Neural cell (in vitro differentiated cells): Measurements from ENCODE around the gene LRRC45. TPM values are rescaled to one million over a fixed set of nuclear protein-coding genes. Genes with fewer than 3 reads are reported as not detected.

Experiments
- H2AFZ ChIP-seq: fragments of 200-600, 300-800 bp; sonication (generic), shearing (Covaris generic); 2 replicates; pipeline ENCODE4 v1.6.0; 2014; ENCODE audit warnings: low read depth, mild to moderate bottlenecking, antibody characterized with exemption, low read length, moderate library complexity
- H3F3A ChIP-seq: fragments of 200-600 bp; shearing (Covaris generic); 2 replicates; pipeline ENCODE4 v1.6.1; 2016; ENCODE audit warnings: mild to moderate bottlenecking, moderate library complexity, mixed read lengths, antibody characterized with exemption, low read length; ENCODE audit not compliant: insufficient read depth, poor library complexity, severe bottlenecking
- H3K27ac ChIP-seq: fragments of 200-600, 300-800 bp; sonication (generic), shearing (Covaris generic); 2 replicates; pipeline ENCODE4 v1.5.1; 2014; ENCODE audit warnings: mild to moderate bottlenecking, low read length, moderate library complexity
- H3K27me3 ChIP-seq: fragments of 300-800, 200-600 bp; sonication (generic), shearing (Covaris generic); 2 replicates; pipeline ENCODE4 v1.6.0; 2014; ENCODE audit warnings: mild to moderate bottlenecking, low read depth, low read length, moderate library complexity; ENCODE audit not compliant: insufficient read depth
- H3K36me3 ChIP-seq: fragments of 300-800, 200-600 bp; sonication (generic), shearing (Covaris generic); 2 replicates; pipeline ENCODE4 v1.5.1; 2014; ENCODE audit warnings: mild to moderate bottlenecking, antibody characterized with exemption, low read length, moderate library complexity; ENCODE audit not compliant: insufficient read depth
- H3K4me2 ChIP-seq: fragments of 300-800, 200-600 bp; sonication (generic), shearing (Covaris generic); 2 replicates; pipeline ENCODE4 v1.6.0; 2014; ENCODE audit warnings: mild to moderate bottlenecking, low read length
- H3K4me3 ChIP-seq: fragments of 300-800, 200-600 bp; sonication (generic), shearing (Covaris generic); 2 replicates; pipeline ENCODE4 v1.5.1; 2014; ENCODE audit warnings: mild to moderate bottlenecking, low read length, moderate library complexity
- H3K79me2 ChIP-seq: fragments of 200-600 bp; shearing (Covaris generic); replicated peaks from 2 replicates; pipeline ENCODE4 v1.6.0; 2014; ENCODE audit warnings: mild to moderate bottlenecking, low read length, moderate library complexity; ENCODE audit not compliant: insufficient read depth
- H3K9ac ChIP-seq: fragments of 300-800, 200-600 bp; sonication (generic), shearing (Covaris generic); 2 replicates; pipeline ENCODE4 v1.6.1; 2016; ENCODE audit warnings: mild to moderate bottlenecking, low read length, mixed read lengths
- H3K9me2 ChIP-seq: fragments of 200-600 bp; shearing (Covaris generic); 2 replicates; pipeline ENCODE4 v1.6.1; 2016; ENCODE audit warnings: mild to moderate bottlenecking, low read length, mixed read lengths; ENCODE audit not compliant: insufficient read depth
- H3K9me3 ChIP-seq: fragments of 200-600, 300-800 bp; sonication (generic), shearing (Covaris generic); 2 replicates; pipeline ENCODE4 v1.6.1; 2016; ENCODE audit warnings: mild to moderate bottlenecking, mixed run types, low read length, moderate library complexity, mixed read lengths
- H4K20me1 ChIP-seq: fragments of 200-600 bp; shearing (Covaris generic); 2 replicates; pipeline ENCODE4 v1.6.1; 2016; ENCODE audit warnings: mild to moderate bottlenecking, mixed run types; ENCODE audit not compliant: insufficient read depth
- EP300 ChIP-seq: fragments of 450-650 bp; conservative IDR thresholded peaks from 2 replicates; pipeline ENCODE4 v1.6.1; 2014; ENCODE audit warnings: antibody characterized with exemption, mild to moderate bottlenecking, moderate library complexity; ENCODE audit not compliant: poor library complexity, severe bottlenecking
- EZH2 ChIP-seq: fragments of 200-600, 300-800 bp; shearing (Covaris generic), sonication (generic); IDR thresholded peaks from 2 replicates; pipeline ENCODE4 v1.6.1; 2014; ENCODE audit warnings: antibody characterized with exemption, low read length, borderline replicate concordance, mild to moderate bottlenecking; ENCODE audit not compliant: insufficient read depth, poor library complexity, severe bottlenecking
- MXI1 ChIP-seq: fragments of 450-650 bp; conservative IDR thresholded peaks from 2 replicates; pipeline ENCODE4 v1.6.1; 2014; ENCODE audit warnings: antibody characterized with exemption, mild to moderate bottlenecking; ENCODE audit not compliant: poor library complexity, severe bottlenecking
- POLR2AphosphoS5 ChIP-seq: IDR thresholded peaks from 2 replicates; pipeline ENCODE4 v1.6.1; 2012
- RAD21 ChIP-seq: fragments of 450-650 bp; conservative IDR thresholded peaks from 2 replicates; pipeline ENCODE4 v1.6.1; 2014; ENCODE audit warnings: antibody characterized with exemption, mild to moderate bottlenecking, moderate library complexity
- SMC3 ChIP-seq: fragments of 450-650 bp; conservative IDR thresholded peaks from 2 replicates; pipeline ENCODE4 v1.6.1; 2014; ENCODE audit warnings: antibody characterized with exemption, mild to moderate bottlenecking, moderate library complexity; ENCODE audit not compliant: poor library complexity
- TAF1 ChIP-seq: IDR thresholded peaks from 2 replicates; pipeline ENCODE4 v1.6.1; 2012; ENCODE audit warnings: low read depth
- polyA plus RNA-seq: library from polyadenylated mRNA; depleted of rRNA; stranded (reverse); fragments of >200 nt; gene quantifications from 2 replicates; pipeline ENCODE4 v1.2.3, GENCODE V29; 2014
- TF ChIP-seq, protein P1 (sequence below): fragments of 450-650 bp; IDR thresholded peaks from 2 replicates; pipeline ENCODE4 v1.5.1; 2014; ENCODE audit warnings: antibody characterized with exemption, mild to moderate bottlenecking, moderate library complexity; ENCODE audit not compliant: poor library complexity, severe bottlenecking
- TF ChIP-seq, protein P2 (sequence below): IDR thresholded peaks from 2 replicates; pipeline ENCODE4 v1.6.1; 2012; ENCODE audit warnings: borderline replicate concordance

LRRC45 gene
- polyA plus RNA-seq, 1 donor from 2014 or later: 51.7 TPM

DNA sequence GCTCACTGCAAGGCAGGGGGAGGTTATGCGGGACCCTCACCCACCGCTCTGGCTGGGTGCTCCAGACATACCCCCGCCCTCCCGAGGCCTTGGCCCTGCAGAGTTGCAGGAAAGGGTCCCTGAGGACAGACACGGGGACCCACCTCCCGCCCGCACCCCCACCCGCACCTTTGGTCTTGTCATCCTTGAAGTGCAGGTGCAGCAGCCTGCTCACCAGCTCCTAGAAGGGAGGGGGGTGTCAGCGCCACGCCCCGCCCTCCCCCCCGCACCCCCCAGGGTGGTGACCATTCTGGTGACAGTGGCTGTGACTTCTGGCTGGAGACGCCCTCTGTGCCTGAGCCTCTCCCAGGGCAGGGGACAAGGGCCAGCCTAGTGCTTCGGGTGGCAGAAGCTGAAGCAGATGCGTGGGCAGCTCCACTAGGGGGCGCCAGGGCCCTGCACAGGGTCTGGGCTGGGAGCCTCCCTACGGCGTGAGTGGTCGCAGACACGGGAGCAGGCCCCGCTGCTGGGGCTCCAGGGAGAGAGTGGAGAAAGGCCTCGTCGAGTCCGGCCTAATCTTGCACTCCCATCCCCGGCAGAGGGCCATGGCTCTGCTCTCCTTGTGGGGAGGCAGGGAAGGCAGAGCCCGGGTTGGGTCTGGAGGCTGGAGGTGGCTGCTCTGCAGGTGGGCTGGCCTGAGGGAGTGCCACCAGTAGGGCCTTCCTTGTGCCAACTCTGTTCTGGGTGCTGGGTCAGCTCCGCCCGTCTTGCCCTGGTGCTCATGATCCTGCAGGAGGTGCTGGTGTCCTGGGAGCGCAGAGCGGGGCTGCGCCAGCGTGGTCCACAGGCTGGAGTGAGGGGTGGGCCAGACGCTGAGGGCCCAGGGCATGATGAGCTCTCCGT is 3.2 kb upstream of the LRRC45 start:
- Histone ChIP-seq H3K9me3 (no peaks in the 10 kb centered on the region), H3K36me3 (no peaks in the 10 kb centered on the region), H2AFZ (no peak overlapping the region), H3F3A (no peaks in the 10 kb centered on the region), H3K27me3 (no peaks in the 10 kb centered on the region), H3K9ac (no peak overlapping the region), H3K4me2 (no peak overlapping the region), H3K9me2 (no peaks in the 10 kb centered on the region), H3K4me3 (no peak overlapping the region), H3K79me2 (peaks cover 11% of the 10 kb centered on the region), H3K27ac (no peak overlapping the region), H4K20me1 (no peaks in the 10 kb centered on the region)
- TF ChIP-seq, protein P1, sequence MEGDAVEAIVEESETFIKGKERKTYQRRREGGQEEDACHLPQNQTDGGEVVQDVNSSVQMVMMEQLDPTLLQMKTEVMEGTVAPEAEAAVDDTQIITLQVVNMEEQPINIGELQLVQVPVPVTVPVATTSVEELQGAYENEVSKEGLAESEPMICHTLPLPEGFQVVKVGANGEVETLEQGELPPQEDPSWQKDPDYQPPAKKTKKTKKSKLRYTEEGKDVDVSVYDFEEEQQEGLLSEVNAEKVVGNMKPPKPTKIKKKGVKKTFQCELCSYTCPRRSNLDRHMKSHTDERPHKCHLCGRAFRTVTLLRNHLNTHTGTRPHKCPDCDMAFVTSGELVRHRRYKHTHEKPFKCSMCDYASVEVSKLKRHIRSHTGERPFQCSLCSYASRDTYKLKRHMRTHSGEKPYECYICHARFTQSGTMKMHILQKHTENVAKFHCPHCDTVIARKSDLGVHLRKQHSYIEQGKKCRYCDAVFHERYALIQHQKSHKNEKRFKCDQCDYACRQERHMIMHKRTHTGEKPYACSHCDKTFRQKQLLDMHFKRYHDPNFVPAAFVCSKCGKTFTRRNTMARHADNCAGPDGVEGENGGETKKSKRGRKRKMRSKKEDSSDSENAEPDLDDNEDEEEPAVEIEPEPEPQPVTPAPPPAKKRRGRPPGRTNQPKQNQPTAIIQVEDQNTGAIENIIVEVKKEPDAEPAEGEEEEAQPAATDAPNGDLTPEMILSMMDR: peak; percentile 52
- TF ChIP-seq SMC3: no peak

DNA sequence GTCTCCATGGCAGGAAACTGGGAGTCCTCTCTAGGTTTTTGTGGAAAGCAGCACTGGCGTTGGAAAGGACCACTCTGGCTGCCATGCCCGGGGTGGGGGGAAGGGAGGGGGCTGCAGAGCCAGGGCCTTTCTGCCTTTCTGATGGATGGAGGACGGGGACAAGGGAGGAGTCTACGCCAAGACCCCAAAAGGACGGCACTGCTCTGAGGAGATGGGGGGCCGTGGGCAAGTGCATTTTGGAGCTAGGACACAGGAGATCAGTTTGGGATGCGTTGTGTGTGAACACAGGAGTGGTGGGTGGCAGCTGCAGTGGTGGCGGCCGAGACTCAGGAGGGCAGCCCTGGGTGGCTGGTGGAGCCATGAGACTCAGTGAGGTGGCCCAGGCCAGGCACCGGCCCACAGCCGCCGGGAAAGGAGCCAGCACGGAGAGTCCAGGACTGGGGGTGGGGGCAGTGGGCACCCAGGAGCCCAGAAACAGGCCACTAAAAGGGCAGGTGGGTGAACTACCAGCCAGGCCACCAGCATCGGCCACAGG is 2.5 kb upstream of the LRRC45 start:
- H3K36me3 ChIP-seq: no peaks in the 10 kb centered on the region
- no peaks in the 10 kb centered on the region for H3K27me3 ChIP-seq
- H3K27ac ChIP-seq: no peak overlapping the region
- H3K4me3 ChIP-seq: peak overlapping the region; percentile 96
- no peaks in the 10 kb centered on the region for H4K20me1 ChIP-seq
- peaks cover 11% of the 10 kb centered on the region for H3K79me2 ChIP-seq
- no peak overlapping the region for H3K4me2 ChIP-seq
- H3K9me2 ChIP-seq: no peaks in the 10 kb centered on the region
- H2AFZ ChIP-seq: no peak overlapping the region
- no peaks in the 10 kb centered on the region for H3K9me3 ChIP-seq
- TF ChIP-seq MXI1: no peak
- TF ChIP-seq, protein P2, sequence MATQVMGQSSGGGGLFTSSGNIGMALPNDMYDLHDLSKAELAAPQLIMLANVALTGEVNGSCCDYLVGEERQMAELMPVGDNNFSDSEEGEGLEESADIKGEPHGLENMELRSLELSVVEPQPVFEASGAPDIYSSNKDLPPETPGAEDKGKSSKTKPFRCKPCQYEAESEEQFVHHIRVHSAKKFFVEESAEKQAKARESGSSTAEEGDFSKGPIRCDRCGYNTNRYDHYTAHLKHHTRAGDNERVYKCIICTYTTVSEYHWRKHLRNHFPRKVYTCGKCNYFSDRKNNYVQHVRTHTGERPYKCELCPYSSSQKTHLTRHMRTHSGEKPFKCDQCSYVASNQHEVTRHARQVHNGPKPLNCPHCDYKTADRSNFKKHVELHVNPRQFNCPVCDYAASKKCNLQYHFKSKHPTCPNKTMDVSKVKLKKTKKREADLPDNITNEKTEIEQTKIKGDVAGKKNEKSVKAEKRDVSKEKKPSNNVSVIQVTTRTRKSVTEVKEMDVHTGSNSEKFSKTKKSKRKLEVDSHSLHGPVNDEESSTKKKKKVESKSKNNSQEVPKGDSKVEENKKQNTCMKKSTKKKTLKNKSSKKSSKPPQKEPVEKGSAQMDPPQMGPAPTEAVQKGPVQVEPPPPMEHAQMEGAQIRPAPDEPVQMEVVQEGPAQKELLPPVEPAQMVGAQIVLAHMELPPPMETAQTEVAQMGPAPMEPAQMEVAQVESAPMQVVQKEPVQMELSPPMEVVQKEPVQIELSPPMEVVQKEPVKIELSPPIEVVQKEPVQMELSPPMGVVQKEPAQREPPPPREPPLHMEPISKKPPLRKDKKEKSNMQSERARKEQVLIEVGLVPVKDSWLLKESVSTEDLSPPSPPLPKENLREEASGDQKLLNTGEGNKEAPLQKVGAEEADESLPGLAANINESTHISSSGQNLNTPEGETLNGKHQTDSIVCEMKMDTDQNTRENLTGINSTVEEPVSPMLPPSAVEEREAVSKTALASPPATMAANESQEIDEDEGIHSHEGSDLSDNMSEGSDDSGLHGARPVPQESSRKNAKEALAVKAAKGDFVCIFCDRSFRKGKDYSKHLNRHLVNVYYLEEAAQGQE: no peak
- no peak for TF ChIP-seq EP300
- TF ChIP-seq, protein P1: no peak
- TF ChIP-seq POLR2AphosphoS5: no peak
- no peak for TF ChIP-seq TAF1
- TF ChIP-seq SMC3: no peak
- no peak for TF ChIP-seq RAD21
- no peak for TF ChIP-seq EZH2
- no peaks in the 10 kb centered on the region for H3F3A ChIP-seq
- H3K9ac ChIP-seq: no peak overlapping the region
